ENCODE measurements around the gene HRH2.

DNA sequence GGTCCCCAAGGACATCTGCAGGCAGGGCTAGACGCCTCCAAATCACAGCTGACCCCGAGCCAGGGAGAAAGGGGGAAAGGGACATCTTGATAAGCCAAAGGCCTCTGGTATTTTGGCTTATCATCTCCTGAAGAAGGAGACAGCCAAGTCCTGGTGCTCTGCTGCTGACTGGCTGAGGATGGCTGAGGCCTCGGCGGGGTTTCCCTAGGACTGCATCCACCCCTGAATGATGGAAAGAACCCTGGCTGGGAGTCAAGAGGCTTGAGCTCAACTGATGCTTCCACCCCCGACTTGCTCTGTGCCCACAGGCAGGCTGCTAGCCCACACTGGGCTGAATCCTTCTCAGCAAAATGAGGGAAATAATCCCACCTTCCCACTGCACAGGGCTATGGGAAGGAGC is 30.9 kb upstream of the HRH2 start:
- TF ChIP-seq POLR2A (IDR thresholded peaks at IDR 0.05; ENCODE audit: low read depth, low read length) = no peak
- TF ChIP-seq TAF1 (IDR thresholded peaks at IDR 0.05; ENCODE audit: borderline replicate concordance, low read depth, low read length) = no peak
- TF ChIP-seq POLR2AphosphoS5 (IDR thresholded peaks at IDR 0.05; ENCODE audit: low read depth, low read length) = no peak
